GM12874 (cell line): Measurements from ENCODE around the gene CAV1.

Experiments used
- CTCF ChIP-seq: IDR thresholded peaks from 2 replicates; pipeline ENCODE4 v1.5.1; 2011; ENCODE audit warnings: low read depth, mild to moderate bottlenecking, control low read depth, low read length, moderate library complexity; ENCODE audit not compliant: insufficient read depth

CAV1 gene

GRCh38 chr7:116505823-116506222 lies 19.0 kb upstream of the CAV1 start:
- TF ChIP-seq CTCF = no peak

- no peak for TF ChIP-seq CTCF
These were observed 14.8 kb upstream of the CAV1 start for GRCh38 chr7:116509982-116510579.

GRCh38 chr7:116510795-116511194 lies 14.0 kb upstream of the CAV1 start:
- TF ChIP-seq CTCF = no peak

GRCh38 chr7:116511552-116512519 lies 13.0 kb upstream of the CAV1 start:
- no peak for TF ChIP-seq CTCF

- no peak for TF ChIP-seq CTCF
These were observed 12.2 kb upstream of the CAV1 start for GRCh38 chr7:116512520-116513188.

GRCh38 chr7:116515584-116515983 lies 9.3 kb upstream of the CAV1 start:
- no peak for TF ChIP-seq CTCF

- no peak for TF ChIP-seq CTCF
These were observed 8.5 kb upstream of the CAV1 start for GRCh38 chr7:116516324-116516723.
